HG02852 (cell line): ENCODE measurements around the gene WNT1.
A peak's percentile ranks its signal among the peaks of the same experiment; 100 is the strongest.

ENCODE experiments used
- ATAC-seq: cut with Tn5 transposase; IDR thresholded peaks from one replicate; pipeline ENCODE4 v1.9.1; 2021; ENCODE audit warnings: mild to moderate bottlenecking, moderate library complexity; ENCODE audit not compliant: unreplicated experiment

WNT1 gene

DNA sequence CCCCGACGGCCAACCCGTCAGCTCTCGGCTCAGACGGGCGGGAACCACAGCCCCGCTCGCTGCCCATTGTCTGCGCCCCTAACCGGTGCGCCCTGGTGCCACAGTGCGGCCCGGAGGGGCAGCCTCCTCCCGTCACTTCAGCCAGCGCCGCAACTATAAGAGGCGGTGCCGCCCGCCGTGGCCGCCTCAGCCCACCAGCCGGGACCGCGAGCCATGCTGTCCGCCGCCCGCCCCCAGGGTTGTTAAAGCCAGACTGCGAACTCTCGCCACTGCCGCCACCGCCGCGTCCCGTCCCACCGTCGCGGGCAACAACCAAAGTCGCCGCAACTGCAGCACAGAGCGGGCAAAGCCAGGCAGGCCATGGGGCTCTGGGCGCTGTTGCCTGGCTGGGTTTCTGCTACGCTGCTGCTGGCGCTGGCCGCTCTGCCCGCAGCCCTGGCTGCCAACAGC, at the start of gene WNT1:
Gene WNT1 (plus strand): TSS at position 32 of the 450 bp plus-strand sequence. CDS start 329 bp downstream, at position 361.
- ATAC-seq: no peak

GRCh38 chr12:48929551-48929950, 48.6 kb upstream of the WNT1 start:
- no peak for ATAC-seq

GRCh38 chr12:48930475-48930874, 47.6 kb upstream of the WNT1 start:
- no peak for ATAC-seq

GRCh38 chr12:48932878-48933277, 45.2 kb upstream of the WNT1 start:
- ATAC-seq: no peak

- ATAC-seq: no peak
Measured at GRCh38 chr12:48933664-48934311, 44.3 kb upstream of the WNT1 start.

DNA sequence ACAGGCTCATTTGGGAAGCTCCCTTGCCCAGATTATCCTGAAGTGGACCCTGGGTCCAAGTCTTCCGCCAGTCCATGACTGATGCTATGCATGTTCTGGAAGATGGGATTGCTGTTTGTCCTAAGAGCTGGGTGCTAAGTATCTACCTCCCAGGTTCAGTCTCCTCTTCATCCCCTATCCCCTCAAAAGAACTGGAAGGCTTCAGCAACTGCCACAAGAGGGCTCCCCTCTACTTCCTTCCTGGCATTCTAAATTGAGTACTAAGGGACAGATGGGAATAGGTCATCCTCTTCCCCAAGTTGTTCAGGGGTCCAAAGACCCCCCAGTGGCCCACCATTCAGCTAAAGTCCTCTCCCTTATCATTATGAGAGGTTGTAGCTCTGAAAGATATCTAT, 43.8 kb upstream of the WNT1 start:
- ATAC-seq: no peak

DNA sequence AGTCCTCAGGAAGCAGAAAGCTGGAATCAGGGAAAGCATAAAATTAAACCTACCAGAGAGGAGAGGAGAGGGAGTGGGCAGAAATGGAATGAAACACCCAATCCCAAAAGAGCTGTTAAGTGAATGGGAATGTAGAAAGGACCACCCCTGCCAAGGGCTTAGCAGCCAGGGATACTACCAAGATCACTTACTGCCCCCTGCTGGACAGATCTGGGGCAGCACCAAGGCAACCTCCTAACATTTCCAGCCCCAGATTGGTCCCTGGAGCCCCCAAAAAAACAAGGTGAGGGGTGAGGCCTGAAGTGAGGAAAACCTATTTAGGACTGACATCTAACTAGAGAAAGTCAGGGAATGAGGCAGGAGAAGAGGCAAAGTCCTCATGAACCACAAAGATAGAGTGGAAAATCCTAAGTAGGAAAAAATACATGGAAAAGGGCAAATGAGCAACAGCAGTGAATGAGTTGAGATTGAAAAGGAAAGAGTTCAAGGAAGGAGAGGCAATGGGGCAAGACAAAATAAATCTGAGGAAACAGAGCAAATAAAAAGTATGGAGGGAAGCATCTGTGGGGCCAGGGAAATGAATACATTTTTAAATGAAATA, 41.6 kb upstream of the WNT1 start:
- ATAC-seq: no peak

DNA sequence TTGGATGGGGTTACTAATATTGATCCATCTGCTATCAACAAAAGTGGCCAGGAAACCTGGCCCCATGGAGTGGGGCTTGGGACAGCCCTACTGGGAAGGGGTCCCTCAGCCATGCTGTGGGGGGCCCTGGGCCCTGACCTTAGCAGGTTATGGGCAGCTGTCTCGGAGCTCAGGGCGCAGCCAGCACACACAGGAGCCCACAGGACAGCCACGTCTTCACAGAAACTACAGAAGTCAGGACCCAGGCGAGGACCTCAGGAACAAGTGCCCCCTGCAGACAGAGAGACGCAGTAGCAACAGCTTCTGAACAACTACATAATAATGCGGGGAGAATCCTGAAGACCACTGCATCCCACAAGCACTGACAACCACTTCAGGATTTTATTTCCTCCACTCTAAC, 41.0 kb upstream of the WNT1 start:
- ATAC-seq: no peak

- ATAC-seq: no peak
Measured at GRCh38 chr12:48938805-48939204, 39.3 kb upstream of the WNT1 start.

DNA sequence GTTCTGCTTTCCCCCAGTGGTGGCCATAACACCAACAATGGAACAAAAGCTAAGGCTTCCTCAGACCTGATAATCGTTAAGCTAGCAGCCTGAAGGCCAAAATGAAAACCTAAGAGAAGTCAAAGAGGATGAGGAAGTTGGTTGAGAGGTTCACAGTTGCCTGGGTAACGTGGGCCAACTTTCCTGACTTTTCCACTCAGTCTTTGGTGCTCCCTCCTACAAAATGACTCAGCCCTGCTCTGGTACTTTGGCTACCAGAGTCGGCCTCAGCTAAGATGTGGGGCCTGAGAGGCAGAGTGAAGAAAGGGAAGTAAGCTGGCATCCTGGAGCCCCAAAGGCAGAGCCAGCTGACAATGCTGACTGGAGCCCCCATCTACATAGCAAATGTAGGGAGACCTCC, 37.9 kb upstream of the WNT1 start:
- ATAC-seq: no peak

DNA sequence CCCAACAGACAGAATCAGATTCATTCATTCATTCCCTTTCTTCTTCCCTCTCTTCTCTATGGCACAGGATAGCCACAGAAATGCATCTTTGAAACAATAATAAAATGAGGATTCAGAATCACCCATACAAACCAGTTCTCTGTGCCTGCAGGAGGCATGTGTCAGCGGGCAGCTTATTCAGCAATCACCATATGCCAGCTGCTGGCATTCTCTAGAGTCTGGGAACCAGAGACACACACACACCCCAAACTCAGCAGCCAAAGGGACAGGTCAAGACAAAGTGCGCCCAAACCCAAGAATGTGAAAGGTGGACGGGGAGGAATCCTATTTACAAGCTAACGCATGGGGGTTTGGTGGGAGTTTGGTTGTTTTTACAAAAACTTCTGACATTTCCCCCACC, 34.9 kb upstream of the WNT1 start:
- ATAC-seq: no peak

DNA sequence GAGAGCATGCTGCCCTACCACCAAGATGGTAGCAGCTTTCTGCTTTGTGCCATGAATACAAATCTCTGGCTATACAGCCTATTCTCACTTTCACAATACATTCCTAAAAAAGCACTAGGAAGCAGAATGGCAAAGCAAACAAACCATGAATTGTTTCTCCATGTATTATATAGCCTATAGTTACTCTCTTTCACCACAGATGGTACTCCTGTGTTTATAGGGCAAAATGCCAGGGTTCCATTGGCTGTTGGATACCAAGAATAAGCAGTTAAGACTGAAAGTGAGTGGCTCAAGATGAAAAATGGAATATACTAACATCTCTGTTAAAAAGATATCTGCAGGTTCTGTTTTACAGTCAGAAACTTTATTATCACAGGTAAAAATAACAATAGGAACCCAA, 31.9 kb upstream of the WNT1 start:
- ATAC-seq: no peak

DNA sequence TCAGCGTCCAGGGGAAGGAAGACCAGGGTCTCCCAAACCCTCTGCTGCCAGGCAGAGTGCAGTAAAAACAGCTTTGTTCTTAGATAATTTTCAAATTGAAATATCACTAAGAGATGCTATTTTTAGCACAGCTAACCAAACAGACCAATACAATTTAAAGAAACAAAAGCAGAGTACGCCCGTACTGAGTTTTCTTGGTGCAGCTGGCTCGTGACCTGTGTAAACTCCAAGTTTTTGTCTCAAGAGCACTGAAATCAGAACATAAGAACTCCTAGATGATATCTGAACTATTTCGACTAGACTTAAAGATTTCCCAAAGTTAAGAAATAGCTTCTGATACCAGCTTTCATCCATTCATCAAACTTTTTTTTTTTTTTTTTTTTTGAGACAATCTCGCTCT, 31.2 kb upstream of the WNT1 start:
- ATAC-seq: no peak

- no peak for ATAC-seq
Measured at GRCh38 chr12:48947727-48948126, 30.4 kb upstream of the WNT1 start.

- no peak for ATAC-seq
Measured at GRCh38 chr12:48952691-48953090, 25.4 kb upstream of the WNT1 start.

GRCh38 chr12:48954061-48954460, 24.1 kb upstream of the WNT1 start:
- ATAC-seq: no peak

DNA sequence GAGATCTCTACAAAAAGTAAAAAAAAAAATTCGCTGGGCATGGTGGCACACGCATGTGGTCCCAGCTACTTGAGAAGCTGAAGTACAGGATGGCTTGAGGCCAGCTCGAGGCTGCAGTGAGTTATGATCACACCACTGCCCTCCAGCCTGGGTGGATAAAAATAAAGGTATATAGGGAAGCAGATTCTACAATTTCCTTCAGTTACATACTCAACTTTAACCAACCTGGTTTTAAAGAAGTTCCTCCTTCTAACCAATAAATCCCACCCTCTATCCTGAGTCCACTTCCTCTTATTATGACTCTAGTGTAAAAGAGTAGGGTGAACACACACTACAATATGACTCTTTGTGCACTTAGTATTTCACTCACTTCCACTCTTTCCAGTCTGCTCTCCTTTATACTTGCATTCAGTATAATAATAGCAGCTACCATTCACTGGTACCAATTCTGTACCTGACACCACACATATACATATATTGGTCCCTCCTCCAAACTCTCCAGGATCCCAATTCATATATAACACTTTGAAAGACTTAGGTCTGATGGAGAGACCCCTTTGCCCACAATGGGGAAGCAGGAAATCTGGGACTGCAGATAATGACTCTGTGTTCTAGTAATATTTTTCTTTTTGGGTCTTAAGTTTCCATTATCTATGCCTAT, 23.2 kb upstream of the WNT1 start:
- ATAC-seq: no peak

DNA sequence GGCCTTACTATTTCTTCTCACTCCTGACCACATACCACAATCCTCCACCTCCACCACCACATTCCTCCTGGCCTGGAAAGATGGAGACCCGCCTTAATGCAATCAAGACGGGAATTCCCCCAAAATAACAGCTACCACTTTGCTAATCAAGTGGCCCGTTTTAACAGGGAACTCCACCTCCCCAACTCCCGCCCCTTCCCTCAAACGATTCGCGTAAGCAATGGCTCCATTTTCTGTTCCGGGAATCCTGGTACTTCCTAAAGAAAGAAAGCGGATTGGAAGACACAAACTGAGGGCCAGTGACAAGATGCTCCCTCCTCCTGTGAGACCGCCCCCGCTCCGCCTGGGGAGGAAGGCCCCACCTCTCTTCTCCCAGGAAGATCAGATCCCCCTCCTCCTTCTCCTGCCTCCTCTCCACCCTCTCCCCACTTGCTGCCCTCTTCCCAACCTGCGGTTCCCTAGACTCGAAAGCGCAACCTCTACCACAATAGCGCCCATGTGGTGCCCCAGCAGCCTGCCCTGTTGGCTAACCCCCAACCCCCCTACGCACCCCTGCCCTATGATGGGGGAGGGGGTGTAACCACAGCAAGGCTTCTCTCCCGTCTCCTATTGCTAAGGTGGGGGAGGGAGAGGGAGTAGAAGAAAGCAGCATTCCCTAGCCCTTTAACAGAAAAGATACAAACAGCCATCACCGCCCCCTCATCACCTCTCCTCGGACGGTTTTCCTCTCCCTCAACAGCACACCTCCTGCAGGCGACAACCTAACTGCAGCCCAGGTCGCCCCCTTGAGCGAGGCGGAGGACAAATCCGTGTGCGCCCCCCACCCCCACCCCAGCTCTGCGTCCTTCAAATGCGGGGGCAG, 21.6 kb upstream of the WNT1 start:
- peak; percentile 19 for ATAC-seq

GRCh38 chr12:48957141-48958048, 20.7 kb upstream of the WNT1 start, which contains the start of gene ARF3:
ARF3 (minus strand) TSS chr12:48957487; CDS start chr12:48941095, 16,392 bp downstream.
- peak; percentile 82 for ATAC-seq

GRCh38 chr12:48958049-48958388, 20.1 kb upstream of the WNT1 start:
- ATAC-seq: no peak
